Measurements from ENCODE around the gene ZNF48.

Gene ZNF48

DNA sequence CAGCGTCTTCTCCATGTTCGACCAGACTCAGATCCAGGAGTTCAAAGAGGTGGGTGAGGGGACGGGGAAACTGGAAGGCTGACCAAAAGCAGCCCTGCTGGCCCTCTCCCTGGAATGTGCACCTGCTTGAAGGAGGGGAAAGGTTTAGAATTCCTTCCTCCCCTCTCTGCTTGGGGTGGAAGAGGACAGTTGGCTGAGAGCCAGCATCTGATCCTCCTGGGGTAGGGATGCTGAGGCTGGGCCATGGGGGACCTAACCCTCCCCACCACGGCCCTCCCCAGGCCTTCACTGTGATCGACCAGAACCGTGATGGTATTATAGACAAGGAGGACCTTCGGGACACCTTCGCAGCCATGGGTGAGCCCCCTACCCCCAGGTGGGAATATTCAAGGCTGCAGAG, 19.4 kb upstream of the ZNF48 start:
- TF ChIP-seq, protein P1, sequence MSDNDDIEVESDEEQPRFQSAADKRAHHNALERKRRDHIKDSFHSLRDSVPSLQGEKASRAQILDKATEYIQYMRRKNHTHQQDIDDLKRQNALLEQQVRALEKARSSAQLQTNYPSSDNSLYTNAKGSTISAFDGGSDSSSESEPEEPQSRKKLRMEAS (IDR thresholded peaks at IDR 0.05; ENCODE audit: low read depth, low read length), result no peak
- TF ChIP-seq MYC (IDR thresholded peaks at IDR 0.05; ENCODE audit: low read depth, low read length) (no peak), POLR2A (IDR thresholded peaks at IDR 0.05; ENCODE audit: extremely low read depth, insufficient read length) (no peak)
- TF ChIP-seq, protein P2, sequence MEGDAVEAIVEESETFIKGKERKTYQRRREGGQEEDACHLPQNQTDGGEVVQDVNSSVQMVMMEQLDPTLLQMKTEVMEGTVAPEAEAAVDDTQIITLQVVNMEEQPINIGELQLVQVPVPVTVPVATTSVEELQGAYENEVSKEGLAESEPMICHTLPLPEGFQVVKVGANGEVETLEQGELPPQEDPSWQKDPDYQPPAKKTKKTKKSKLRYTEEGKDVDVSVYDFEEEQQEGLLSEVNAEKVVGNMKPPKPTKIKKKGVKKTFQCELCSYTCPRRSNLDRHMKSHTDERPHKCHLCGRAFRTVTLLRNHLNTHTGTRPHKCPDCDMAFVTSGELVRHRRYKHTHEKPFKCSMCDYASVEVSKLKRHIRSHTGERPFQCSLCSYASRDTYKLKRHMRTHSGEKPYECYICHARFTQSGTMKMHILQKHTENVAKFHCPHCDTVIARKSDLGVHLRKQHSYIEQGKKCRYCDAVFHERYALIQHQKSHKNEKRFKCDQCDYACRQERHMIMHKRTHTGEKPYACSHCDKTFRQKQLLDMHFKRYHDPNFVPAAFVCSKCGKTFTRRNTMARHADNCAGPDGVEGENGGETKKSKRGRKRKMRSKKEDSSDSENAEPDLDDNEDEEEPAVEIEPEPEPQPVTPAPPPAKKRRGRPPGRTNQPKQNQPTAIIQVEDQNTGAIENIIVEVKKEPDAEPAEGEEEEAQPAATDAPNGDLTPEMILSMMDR (IDR thresholded peaks at IDR 0.05; ENCODE audit: low read depth, low read length), result no peak
- no peak overlapping the region for H3K4me3 ChIP-seq (ENCODE audit: low read depth, low read length)
- no peak for DNase-seq (ENCODE audit: low read depth)

DNA sequence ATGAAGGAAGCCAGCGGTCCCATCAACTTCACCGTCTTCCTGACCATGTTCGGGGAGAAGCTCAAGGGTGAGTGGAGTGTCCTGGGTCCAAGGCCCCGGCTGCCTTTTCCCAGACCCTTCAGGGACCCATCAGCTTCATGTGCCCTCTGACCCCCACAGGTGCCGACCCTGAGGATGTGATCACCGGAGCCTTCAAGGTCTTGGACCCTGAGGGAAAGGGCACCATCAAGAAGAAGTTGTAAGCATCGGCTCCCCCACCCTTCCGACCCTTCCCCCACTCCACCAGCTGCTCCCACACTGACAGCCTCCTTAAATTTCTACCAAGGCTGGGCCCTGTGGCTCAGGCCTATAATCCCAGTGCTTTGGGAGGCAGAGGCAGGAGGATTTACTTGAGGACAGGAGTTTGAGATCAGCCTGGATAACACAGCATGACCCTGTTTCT, 18.7 kb upstream of the ZNF48 start:
- no peak overlapping the region for H3K4me3 ChIP-seq (ENCODE audit: low read depth, low read length)
- no peak for DNase-seq (ENCODE audit: low read depth)
- TF ChIP-seq POLR2A (IDR thresholded peaks at IDR 0.05; ENCODE audit: extremely low read depth, insufficient read length) (no peak), MYC (IDR thresholded peaks at IDR 0.05; ENCODE audit: low read depth, low read length) (no peak)
- TF ChIP-seq, protein P2 (IDR thresholded peaks at IDR 0.05; ENCODE audit: low read depth, low read length), result no peak
- TF ChIP-seq, protein P1 (IDR thresholded peaks at IDR 0.05; ENCODE audit: low read depth, low read length), result no peak

DNA sequence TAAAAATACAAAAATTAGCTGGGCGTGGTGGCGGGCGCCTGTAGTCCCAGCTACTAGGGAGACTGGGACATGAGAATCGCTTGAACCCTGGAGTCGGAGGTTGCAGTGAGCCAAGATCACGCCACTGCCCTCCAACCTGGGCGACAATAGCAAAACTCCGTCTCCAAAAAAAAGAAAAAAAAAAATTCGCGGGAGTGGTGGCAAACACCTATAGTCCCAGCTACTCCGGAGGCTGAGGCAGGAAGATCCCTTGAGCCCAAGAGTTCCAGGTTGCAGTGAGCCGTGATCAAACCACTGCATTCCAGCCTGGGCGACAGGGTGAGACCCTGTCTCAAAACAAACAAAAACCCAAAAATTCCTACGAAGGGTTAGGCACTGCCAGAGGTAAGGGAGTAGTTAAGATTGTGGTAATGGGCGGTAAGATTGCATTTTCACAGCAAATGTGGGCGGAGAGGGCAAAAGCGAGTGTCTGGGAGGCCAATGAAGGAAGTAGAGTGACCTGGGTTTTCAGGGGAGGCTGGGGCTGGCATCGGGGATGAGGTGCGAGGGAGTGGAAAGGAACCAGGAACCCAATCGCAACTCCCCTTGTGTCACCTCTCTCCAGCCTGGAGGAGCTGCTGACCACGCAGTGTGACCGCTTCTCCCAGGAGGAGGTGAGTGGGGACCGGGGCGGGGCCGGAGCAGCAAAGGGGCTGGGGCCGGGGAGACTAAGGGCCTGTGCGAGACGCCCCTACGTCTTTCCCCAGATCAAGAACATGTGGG, 18.0 kb upstream of the ZNF48 start:
- TF ChIP-seq MYC (IDR thresholded peaks at IDR 0.05; ENCODE audit: low read depth, low read length), result peak; percentile 77; the same call in 1 of the 2 replicates
- TF ChIP-seq, protein P2 (IDR thresholded peaks at IDR 0.05; ENCODE audit: low read depth, low read length), result no peak
- TF ChIP-seq, protein P1 (IDR thresholded peaks at IDR 0.05; ENCODE audit: low read depth, low read length), result 0 out of 2 replicates have a peak, but pooled peaks have one; percentile 87
- DNase-seq (ENCODE audit: low read depth), result no peak
- H3K4me3 ChIP-seq (ENCODE audit: low read depth, low read length), result peak overlapping the region; percentile 55

DNA sequence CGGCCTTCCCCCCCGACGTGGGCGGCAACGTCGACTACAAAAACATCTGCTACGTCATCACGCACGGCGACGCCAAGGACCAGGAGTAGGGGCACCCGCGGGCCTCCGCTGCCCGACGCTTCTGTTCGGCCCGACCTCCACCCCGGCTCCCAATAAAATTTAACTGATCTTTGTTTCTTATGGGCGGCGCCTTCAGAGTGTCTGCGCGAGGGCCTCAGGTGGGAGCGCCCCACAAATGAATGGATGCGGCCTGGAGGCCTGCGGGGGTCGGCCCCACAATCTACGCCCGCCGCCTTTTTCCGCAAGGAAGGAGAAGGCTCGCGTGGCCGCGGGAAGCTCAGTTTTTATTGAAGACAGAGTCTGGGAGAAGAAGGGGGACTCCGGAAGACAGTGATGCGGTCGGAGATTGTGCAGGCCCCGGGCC, 17.4 kb upstream of the ZNF48 start:
- peak; percentile 97 for DNase-seq (ENCODE audit: low read depth)
- H3K4me3 ChIP-seq (ENCODE audit: low read depth, low read length), result peak overlapping the region; percentile 55
- TF ChIP-seq POLR2A (IDR thresholded peaks at IDR 0.05; ENCODE audit: extremely low read depth, insufficient read length) (peak; percentile 69), MYC (IDR thresholded peaks at IDR 0.05; ENCODE audit: low read depth, low read length) (peak; percentile 15; the same call in 1 of the 2 replicates)
- TF ChIP-seq, protein P1 (IDR thresholded peaks at IDR 0.05; ENCODE audit: low read depth, low read length), result no peak; the same call in 1 of the 2 replicates

DNA sequence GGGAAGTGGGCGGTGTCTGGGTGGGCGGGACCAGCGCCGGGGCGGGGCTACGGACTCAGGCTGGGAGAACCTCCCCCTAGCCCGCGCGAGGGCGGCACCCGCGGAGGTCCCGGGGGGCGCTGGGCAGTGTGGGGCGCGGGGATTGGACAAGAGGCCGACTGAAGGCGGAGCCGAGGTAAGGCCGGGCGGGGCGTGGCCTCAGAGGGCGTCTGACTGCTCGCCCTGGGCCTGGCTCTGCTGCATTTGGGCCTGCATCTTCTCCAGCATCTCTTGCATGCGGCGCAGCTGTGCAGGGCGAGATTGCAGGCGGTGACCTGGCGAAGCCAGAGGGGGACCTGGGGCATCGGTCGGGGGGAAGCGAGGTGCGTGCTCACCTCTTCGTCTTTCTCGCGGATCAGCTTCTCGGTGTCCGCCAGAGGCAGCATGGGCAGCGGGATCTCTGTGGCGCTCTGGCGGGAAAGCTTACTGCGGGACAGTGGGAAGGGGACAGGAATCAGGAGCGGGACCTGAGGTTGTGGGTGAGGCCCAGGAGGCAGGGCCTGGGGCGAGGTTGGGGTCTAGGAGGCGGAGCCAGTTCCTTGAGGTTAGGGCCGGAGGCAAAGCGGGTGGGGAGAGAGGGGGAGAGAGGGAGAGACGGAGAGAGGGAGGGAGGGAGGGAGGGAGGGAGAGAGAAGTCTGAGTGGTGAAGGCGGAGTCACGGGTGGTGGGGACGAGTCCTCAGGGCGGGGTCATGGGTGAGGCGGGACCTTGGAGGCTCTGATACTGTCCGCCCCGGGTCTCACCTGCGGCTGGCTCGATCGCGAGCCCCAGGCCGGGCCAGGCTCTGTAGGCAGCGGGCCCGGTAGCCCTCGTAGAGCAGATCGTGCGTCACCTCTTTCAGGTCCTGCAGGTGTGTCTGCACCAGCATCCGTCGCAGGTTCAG, 16.7 kb upstream of the ZNF48 start:
- H3K4me3 ChIP-seq (ENCODE audit: low read depth, low read length), result peak overlapping the region; percentile 67
- peak; percentile 98 for DNase-seq (ENCODE audit: low read depth)
- TF ChIP-seq, protein P2 (IDR thresholded peaks at IDR 0.05; ENCODE audit: low read depth, low read length), result no peak
- TF ChIP-seq POLR2A (IDR thresholded peaks at IDR 0.05; ENCODE audit: extremely low read depth, insufficient read length), result peak; percentile 80
- TF ChIP-seq MYC (IDR thresholded peaks at IDR 0.05; ENCODE audit: low read depth, low read length), result peak; percentile 7
- TF ChIP-seq, protein P1 (IDR thresholded peaks at IDR 0.05; ENCODE audit: low read depth, low read length), result no peak

Measured in NB4 (cell line).